Measurements from ENCODE around the gene CEP85L.

CEP85L gene

GRCh38 chr6:118558464-118559217 is 92.8 kb downstream of the CEP85L start:
- Histone ChIP-seq H3K4me3 (ENCODE audit: low read depth in 1 of 2, low read length in 2 of 2) (peak overlapping the region in 1 of 2 experiments; percentile 48; a peak in 2 of 4 replicates), H2AFZ (ENCODE audit: low read depth, low read length) (peak overlapping the region; percentile 57; the same call in 1 of the 2 replicates), H3K27me3 (ENCODE audit: insufficient read depth, low read length, poor library complexity) (no peaks in the 10 kb centered on the region), H3K4me2 (ENCODE audit: insufficient read depth, low read length) (peak overlapping the region; percentile 75), H4K20me1 (ENCODE audit: insufficient read depth, low read length) (peaks cover 6% of the 10 kb centered on the region), H3K4me1 (ENCODE audit: insufficient read depth, low read length) (peaks cover 28% of the 10 kb centered on the region), H3K27ac (ENCODE audit: low read length) (peak overlapping the region; percentile 86), H3K9me3 (ENCODE audit: insufficient read depth, low read length, severe bottlenecking) (no peaks in the 10 kb centered on the region), H3K9ac (ENCODE audit: low read depth, low read length) (peak overlapping the region; percentile 37), H3K79me2 (ENCODE audit: insufficient read depth, low read length) (peaks cover 36% of the 10 kb centered on the region), H3K36me3 (ENCODE audit: insufficient read depth, low read length) (peaks cover 18% of the 10 kb centered on the region)
- DNase-seq, result peak; percentile 54
- ATAC-seq (ENCODE audit: insufficient read depth, low read depth), result peak; percentile 98
- TF ChIP-seq EZH2 (IDR thresholded peaks at IDR 0.05; ENCODE audit: borderline replicate concordance, low read depth, low read length, severe bottlenecking), result no peak
- TF ChIP-seq, protein P1, sequence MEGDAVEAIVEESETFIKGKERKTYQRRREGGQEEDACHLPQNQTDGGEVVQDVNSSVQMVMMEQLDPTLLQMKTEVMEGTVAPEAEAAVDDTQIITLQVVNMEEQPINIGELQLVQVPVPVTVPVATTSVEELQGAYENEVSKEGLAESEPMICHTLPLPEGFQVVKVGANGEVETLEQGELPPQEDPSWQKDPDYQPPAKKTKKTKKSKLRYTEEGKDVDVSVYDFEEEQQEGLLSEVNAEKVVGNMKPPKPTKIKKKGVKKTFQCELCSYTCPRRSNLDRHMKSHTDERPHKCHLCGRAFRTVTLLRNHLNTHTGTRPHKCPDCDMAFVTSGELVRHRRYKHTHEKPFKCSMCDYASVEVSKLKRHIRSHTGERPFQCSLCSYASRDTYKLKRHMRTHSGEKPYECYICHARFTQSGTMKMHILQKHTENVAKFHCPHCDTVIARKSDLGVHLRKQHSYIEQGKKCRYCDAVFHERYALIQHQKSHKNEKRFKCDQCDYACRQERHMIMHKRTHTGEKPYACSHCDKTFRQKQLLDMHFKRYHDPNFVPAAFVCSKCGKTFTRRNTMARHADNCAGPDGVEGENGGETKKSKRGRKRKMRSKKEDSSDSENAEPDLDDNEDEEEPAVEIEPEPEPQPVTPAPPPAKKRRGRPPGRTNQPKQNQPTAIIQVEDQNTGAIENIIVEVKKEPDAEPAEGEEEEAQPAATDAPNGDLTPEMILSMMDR (IDR thresholded peaks at IDR 0.05; ENCODE audit: borderline replicate concordance, extremely low read depth, low read length, poor library complexity, severe bottlenecking), result no peak

- no peak overlapping the region for H3K9ac ChIP-seq (ENCODE audit: low read depth, low read length)
- no peak overlapping the region for H3K27ac ChIP-seq (ENCODE audit: low read length)
- no peaks in the 10 kb centered on the region for H3K9me3 ChIP-seq (ENCODE audit: insufficient read depth, low read length, severe bottlenecking)
- peaks cover 45% of the 10 kb centered on the region for H3K79me2 ChIP-seq (ENCODE audit: insufficient read depth, low read length)
- H3K27me3 ChIP-seq (ENCODE audit: insufficient read depth, low read length, poor library complexity), result no peaks in the 10 kb centered on the region
- peaks cover 28% of the 10 kb centered on the region for H3K4me1 ChIP-seq (ENCODE audit: insufficient read depth, low read length)
- H3K4me3 ChIP-seq (ENCODE audit: low read depth in 1 of 2, low read length in 2 of 2), result no peak overlapping the region
- H3K36me3 ChIP-seq (ENCODE audit: insufficient read depth, low read length), result peaks cover 15% of the 10 kb centered on the region
- DNase-seq (no peak), ATAC-seq (ENCODE audit: insufficient read depth, low read depth) (no peak)
- H2AFZ ChIP-seq (ENCODE audit: low read depth, low read length), result no peak overlapping the region
- no peak overlapping the region for H3K4me2 ChIP-seq (ENCODE audit: insufficient read depth, low read length)
- peaks cover 11% of the 10 kb centered on the region for H4K20me1 ChIP-seq (ENCODE audit: insufficient read depth, low read length)
- TF ChIP-seq, protein P1 (IDR thresholded peaks at IDR 0.05; ENCODE audit: borderline replicate concordance, extremely low read depth, low read length, poor library complexity, severe bottlenecking), result no peak
- no peak for TF ChIP-seq EZH2 (IDR thresholded peaks at IDR 0.05; ENCODE audit: borderline replicate concordance, low read depth, low read length, severe bottlenecking)
Measured at GRCh38 chr6:118554698-118555097, 96.7 kb downstream of the CEP85L start.

DNA sequence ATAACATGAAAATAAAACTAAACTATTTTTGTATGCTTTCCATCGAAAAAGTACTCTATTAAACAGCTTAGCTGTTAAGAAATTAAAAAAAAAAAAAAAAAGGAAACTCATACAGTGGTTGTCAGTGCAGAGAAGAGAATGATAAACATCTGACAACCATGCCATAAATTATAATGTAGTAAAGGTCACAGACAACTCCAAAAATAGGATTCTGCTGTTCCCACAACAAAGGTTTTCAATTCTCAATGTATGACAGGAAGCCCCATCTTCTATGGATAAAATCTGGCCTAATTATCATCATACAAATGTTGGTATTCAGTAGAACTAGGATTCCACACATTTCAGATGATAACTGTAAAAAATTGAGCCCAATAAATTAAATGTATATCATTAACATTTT is 98.3 kb downstream of the CEP85L start:
- no peak overlapping the region for H2AFZ ChIP-seq (ENCODE audit: low read depth, low read length)
- DNase-seq (no peak), ATAC-seq (ENCODE audit: insufficient read depth, low read depth) (peak; percentile 55; the same call in 2 of the 3 replicates)
- H3K9ac ChIP-seq (ENCODE audit: low read depth, low read length), result no peak overlapping the region
- peaks cover 54% of the 10 kb centered on the region for H3K79me2 ChIP-seq (ENCODE audit: insufficient read depth, low read length)
- no peaks in the 10 kb centered on the region for H3K9me3 ChIP-seq (ENCODE audit: insufficient read depth, low read length, severe bottlenecking)
- TF ChIP-seq, protein P1 (IDR thresholded peaks at IDR 0.05; ENCODE audit: borderline replicate concordance, extremely low read depth, low read length, poor library complexity, severe bottlenecking), result no peak
- H4K20me1 ChIP-seq (ENCODE audit: insufficient read depth, low read length), result peaks cover 8% of the 10 kb centered on the region; the same call in 1 of the 2 replicates
- H3K27ac ChIP-seq (ENCODE audit: low read length), result no peak overlapping the region
- H3K27me3 ChIP-seq (ENCODE audit: insufficient read depth, low read length, poor library complexity), result no peaks in the 10 kb centered on the region
- H3K4me2 ChIP-seq (ENCODE audit: insufficient read depth, low read length), result no peak overlapping the region
- H3K4me1 ChIP-seq (ENCODE audit: insufficient read depth, low read length), result peaks cover 12% of the 10 kb centered on the region
- H3K36me3 ChIP-seq (ENCODE audit: insufficient read depth, low read length), result peaks cover 15% of the 10 kb centered on the region
- H3K4me3 ChIP-seq (ENCODE audit: low read depth in 1 of 2, low read length in 2 of 2), result no peak overlapping the region
